Activated CD8-positive, alpha-beta T cell treated with anti-CD3 and anti-CD28 coated beads, Interleukin-2, amount 10 ng/mL, durations not matched to agents 7 days and 5 days (primary cell): ENCODE data around the gene PTPN22. TPM values are rescaled to one million over a fixed set of nuclear protein-coding genes. Genes with fewer than 3 reads are reported as not detected.

Experiments used
- ATAC-seq: fragments of 150-1000 bp; cut with Tn5 transposase; one replicate; pipeline ENCODE4 v1.10.0; 2021; ENCODE audit warnings: moderate library complexity
- CTCF ChIA-PET: fragments of 350-600 bp; sonication (Branson Sonifier 250); formaldehyde crosslinking; loops from one replicate; lab custom pipeline; 2021; ENCODE audit warnings: antibody characterized with exemption; lab: Charles Lee
- POLR2A ChIA-PET: fragments of 350-600 bp; sonication (Branson Sonifier 250); formaldehyde crosslinking; loops from one replicate; lab custom pipeline; 2021; ENCODE audit warnings: antibody characterized with exemption; lab: Charles Lee
- DNase-seq: peaks from one replicate; pipeline ENCODE4 v3.0.0-alpha.2; 2020
- H3K27ac Mint-ChIP-seq: one replicate; pipeline ENCODE4 v1.8.0; 2021; ENCODE audit warnings: mild to moderate bottlenecking, mixed read lengths
- H3K27me3 Mint-ChIP-seq: one replicate; pipeline ENCODE4 v1.8.0; 2021; ENCODE audit warnings: low read depth, mixed read lengths
- H3K36me3 Mint-ChIP-seq: one replicate; pipeline ENCODE4 v1.8.0; 2021; ENCODE audit warnings: low read depth, mixed read lengths
- H3K4me1 Mint-ChIP-seq: one replicate; pipeline ENCODE4 v1.8.0; 2021; ENCODE audit warnings: low read depth, mixed read lengths
- H3K4me3 Mint-ChIP-seq: one replicate; pipeline ENCODE4 v1.8.0; 2021; ENCODE audit warnings: mild to moderate bottlenecking, mixed read lengths
- H3K9me3 Mint-ChIP-seq: one replicate; pipeline ENCODE4 v1.8.0; 2022; ENCODE audit warnings: mixed read lengths; ENCODE audit not compliant: insufficient read depth
- total RNA-seq, 2 experiments: library from RNA; stranded (reverse); gene quantifications; one replicate each; pipeline ENCODE4 v1.2.3, GENCODE V29; 2021

Gene PTPN22
- total RNA-seq: 10 to 100 TPM; 74.8 to 78.9 TPM

DNA sequence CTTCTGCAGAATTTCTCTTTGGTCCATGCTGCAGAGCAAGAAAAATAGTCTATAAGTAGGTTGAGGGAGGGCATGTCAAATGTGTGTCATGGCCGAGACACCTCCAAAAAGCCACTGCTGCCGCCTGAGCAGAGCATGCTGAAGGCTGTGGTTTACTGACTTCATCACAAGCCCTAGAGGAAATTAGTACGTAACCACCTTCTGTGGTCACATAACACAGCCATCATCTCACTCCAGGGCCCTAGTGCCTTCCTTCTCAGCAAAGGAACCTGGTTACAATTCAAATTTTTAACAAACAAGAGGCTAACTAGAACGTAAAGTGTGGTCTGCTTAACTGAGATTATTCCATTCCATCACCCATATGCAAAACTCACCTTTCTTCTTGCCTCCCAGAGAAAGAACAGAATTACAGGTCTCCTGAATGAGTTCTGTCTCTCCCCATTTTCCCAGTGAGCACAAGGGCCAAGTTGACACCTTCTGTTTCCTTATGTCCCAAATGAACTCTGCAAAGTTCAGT is at the start of gene PTPN22:
PTPN22 (minus strand) TSS at position 116 of the 517 bp plus-strand sequence.
- peak within 1 kb of the TSS; percentile 84 for H3K4me3 Mint-ChIP-seq
- ChIA-PET POLR2A (interaction anchor here (0.9 to 1.3 kb wide), 5 partner anchors 13 to 59 kb away, joined by 3 to 10 read pairs (median 7); partner anchors contain the start of genes AP4B1, HIPK1 and RSBN1), CTCF (interaction anchor here (0.9 to 1.2 kb wide), 3 partner anchors 9 to 59 kb away, joined by 4 to 9 read pairs (median 6); partner anchors contain the start of gene AP4B1)
- peak within 1 kb of the TSS; percentile 99 for H3K27ac Mint-ChIP-seq
- ATAC-seq: peak; percentile 87
- peaks cover 33% of the 10 kb centered on the region for H3K36me3 Mint-ChIP-seq
- peaks cover 75% of the 10 kb centered on the region for H3K4me1 Mint-ChIP-seq
- no peaks in the 10 kb centered on the region for H3K27me3 Mint-ChIP-seq
- no peaks in the 10 kb centered on the region for H3K9me3 Mint-ChIP-seq
- peak; percentile 91 for DNase-seq

DNA sequence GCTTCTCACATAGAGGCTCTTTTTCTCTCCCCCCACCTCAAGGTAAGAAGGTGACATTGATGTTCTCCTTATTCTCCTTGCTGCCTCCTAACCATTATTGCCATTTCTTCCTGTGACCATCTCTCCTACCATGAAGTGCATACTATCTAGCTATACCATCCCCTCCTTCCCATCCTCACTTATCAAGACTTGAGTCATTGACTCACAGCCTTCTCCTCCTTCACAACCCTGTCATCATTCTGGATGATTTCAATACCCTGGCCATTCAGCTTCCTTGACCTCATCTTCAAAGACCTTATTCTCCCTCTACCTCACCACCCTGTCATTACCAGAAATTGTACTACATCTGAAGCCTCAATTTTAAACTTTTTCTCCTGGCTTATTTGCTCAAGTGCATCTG is 46.7 kb upstream of the PTPN22 start:
- H3K27ac Mint-ChIP-seq: no peak overlapping the region
- no peak for ATAC-seq
- peaks cover 13% of the 10 kb centered on the region for H3K36me3 Mint-ChIP-seq
- peaks cover 2% of the 10 kb centered on the region for H3K4me1 Mint-ChIP-seq
- POLR2A ChIA-PET: interaction anchor here (3.5 kb wide), 1 partner anchor 11 kb away, joined by 20 read pairs; the partner anchor contains the start of gene HIPK1
- H3K9me3 Mint-ChIP-seq: no peaks in the 10 kb centered on the region
- H3K4me3 Mint-ChIP-seq: no peak overlapping the region
- CTCF ChIA-PET: interaction anchor here (1.0 to 2.0 kb wide), 4 partner anchors 10 to 43 kb away, joined by 3 to 7 read pairs (median 6); partner anchors contain the start of genes DCLRE1B and HIPK1
- no peak for DNase-seq
- H3K27me3 Mint-ChIP-seq: peaks cover 3% of the 10 kb centered on the region

DNA sequence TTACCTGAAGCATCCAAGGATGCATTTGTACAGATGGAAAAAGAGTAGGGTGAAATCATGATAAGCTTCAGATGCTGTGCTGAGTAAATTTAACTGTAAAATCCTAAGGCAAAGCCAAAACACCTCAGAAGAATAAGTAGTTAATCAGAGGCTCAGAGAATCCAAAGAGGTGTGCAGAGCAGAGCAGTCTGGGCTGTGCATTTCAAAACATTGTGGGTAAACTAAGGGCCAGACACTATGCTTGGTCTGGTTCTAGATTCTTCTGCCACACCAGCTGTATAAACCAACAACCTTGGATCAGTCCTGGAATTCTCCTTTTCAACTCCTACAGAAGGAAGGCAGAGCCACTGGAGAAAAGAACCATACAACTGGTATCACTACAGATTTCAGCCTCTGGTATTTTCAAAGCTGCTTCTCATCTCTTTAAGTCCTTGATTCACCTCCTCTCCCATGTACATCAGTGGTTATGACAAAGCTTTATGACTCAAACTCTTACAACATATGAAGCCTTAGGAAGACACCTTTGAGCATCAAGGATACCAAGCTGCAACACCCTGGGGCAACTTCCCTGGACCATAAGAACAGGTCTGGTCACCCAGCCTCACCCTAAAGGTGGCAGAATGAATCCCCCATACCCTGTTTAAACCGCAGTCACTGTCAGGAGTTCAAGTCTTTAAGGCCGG is 46.0 kb upstream of the PTPN22 start:
- Mint-ChIP-seq H3K27me3 (peaks cover 2% of the 10 kb centered on the region), H3K4me1 (peaks cover 2% of the 10 kb centered on the region), H3K4me3 (no peak overlapping the region), H3K27ac (no peak overlapping the region), H3K9me3 (no peaks in the 10 kb centered on the region), H3K36me3 (peaks cover 17% of the 10 kb centered on the region)
- ATAC-seq: peak; percentile 36
- POLR2A ChIA-PET: interaction anchor here (1.0 to 3.5 kb wide), 2 partner anchors 11 to 12 kb away, joined by 4 to 20 read pairs; partner anchors contain the start of gene HIPK1
- CTCF ChIA-PET: interaction anchor here (1.0 to 2.0 kb wide), 4 partner anchors 11 to 42 kb away, joined by 3 to 7 read pairs (median 6); partner anchors contain the start of genes DCLRE1B and HIPK1
- DNase-seq: no peak

- POLR2A ChIA-PET: interaction anchor here (1.0 to 3.5 kb wide), 2 partner anchors 11 to 12 kb away, joined by 4 to 20 read pairs; partner anchors contain the start of gene HIPK1
These were observed 45.5 kb upstream of the PTPN22 start for GRCh38 chr1:113916974-113917373.

GRCh38 chr1:113913887-113914664 is 42.6 kb upstream of the PTPN22 start:
- H3K9me3 Mint-ChIP-seq: no peaks in the 10 kb centered on the region
- ChIA-PET POLR2A (interaction anchor here (1.1 kb wide), 1 partner anchor 15 kb away, joined by 4 read pairs; the partner anchor contains the start of gene HIPK1), CTCF (interaction anchor here (1.5 to 1.6 kb wide), 2 partner anchors 17 to 50 kb away, joined by 4 to 6 read pairs; no protein-coding TSS in a partner anchor)
- no peak overlapping the region for H3K4me3 Mint-ChIP-seq
- peaks cover 10% of the 10 kb centered on the region for H3K4me1 Mint-ChIP-seq
- H3K27ac Mint-ChIP-seq: no peak overlapping the region
- ATAC-seq (no peak), DNase-seq (no peak)
- peaks cover 40% of the 10 kb centered on the region for H3K36me3 Mint-ChIP-seq
- H3K27me3 Mint-ChIP-seq: no peaks in the 10 kb centered on the region

More at GRCh38 chr1:113916974-113917373, 45.5 kb upstream of the PTPN22 start:
- CTCF ChIA-PET: interaction anchor here (2.0 kb wide), 1 partner anchor 13 kb away, joined by 6 read pairs; no protein-coding TSS in a partner anchor
- DNase-seq (no peak), ATAC-seq (no peak)
- H3K9me3 Mint-ChIP-seq: no peaks in the 10 kb centered on the region
- H3K4me1 Mint-ChIP-seq: peaks cover 2% of the 10 kb centered on the region
- no peak overlapping the region for H3K4me3 Mint-ChIP-seq
- H3K27me3 Mint-ChIP-seq: no peaks in the 10 kb centered on the region
- peaks cover 17% of the 10 kb centered on the region for H3K36me3 Mint-ChIP-seq
- H3K27ac Mint-ChIP-seq: no peak overlapping the region

DNA sequence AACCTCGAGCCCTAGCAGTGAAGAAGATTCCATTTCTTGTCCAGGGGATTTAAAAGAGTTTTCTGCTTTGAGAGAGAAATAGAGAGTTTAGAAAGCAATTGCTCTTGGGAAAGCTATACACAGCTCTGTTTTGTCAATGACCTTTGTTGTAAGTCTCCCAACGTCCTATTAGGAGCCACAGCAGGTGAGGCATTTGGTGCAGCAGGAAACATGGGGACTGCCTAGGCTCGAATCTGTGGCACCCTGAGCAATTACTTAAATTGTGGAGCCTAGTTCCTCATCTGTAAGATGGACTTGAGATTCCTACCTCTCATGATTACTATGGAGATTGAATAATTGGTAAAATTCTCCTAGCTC is 41.8 kb upstream of the PTPN22 start:
- Mint-ChIP-seq H3K9me3 (no peaks in the 10 kb centered on the region), H3K4me1 (peaks cover 12% of the 10 kb centered on the region), H3K36me3 (peaks cover 43% of the 10 kb centered on the region), H3K4me3 (no peak overlapping the region), H3K27me3 (no peaks in the 10 kb centered on the region), H3K27ac (no peak overlapping the region)
- DNase-seq: no peak
- ChIA-PET CTCF (interaction anchor here (0.7 to 1.6 kb wide), 4 partner anchors 11 to 50 kb away, joined by 3 to 6 read pairs (median 4); partner anchors contain the start of gene HIPK1), POLR2A (interaction anchor here (1.1 kb wide), 1 partner anchor 16 kb away, joined by 4 read pairs; the partner anchor contains the start of gene HIPK1)
- ATAC-seq: no peak

DNA sequence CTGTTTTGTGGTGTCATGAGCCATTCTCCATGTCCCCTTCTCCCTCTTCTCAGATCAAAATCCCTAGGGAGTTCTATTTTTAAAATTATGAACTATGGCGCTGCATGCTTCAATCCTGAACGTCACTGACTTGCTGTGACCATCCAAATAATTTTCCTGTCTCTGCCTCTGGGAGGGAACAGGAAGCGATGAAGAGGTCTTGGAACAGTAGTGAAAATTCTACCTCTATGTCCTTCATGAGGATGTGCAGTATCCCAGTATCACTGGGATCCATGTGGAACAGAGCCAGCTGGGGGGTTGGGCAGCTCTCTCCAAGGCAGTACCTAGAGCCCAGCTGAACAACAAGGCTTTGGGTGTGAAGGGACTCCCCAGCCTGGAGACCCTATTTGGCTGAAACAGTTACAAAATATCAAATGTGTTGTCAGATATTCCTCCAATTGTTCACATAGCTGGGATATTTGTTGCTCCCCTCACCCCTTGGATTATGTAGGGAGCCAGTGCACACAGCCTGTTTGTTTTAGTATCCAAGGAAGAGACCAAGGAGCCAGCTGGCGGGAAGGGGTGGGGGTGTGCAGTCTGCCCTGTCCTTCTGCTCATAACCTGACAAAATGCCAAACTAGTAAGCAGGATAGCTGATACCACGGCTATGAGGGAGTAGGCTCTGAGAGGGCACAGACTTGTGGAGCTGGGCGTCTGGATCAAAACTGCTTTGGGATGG is 41.2 kb upstream of the PTPN22 start:
- no peak for DNase-seq
- CTCF ChIA-PET: interaction anchor here (0.7 to 1.6 kb wide), 4 partner anchors 11 to 51 kb away, joined by 3 to 6 read pairs (median 4); partner anchors contain the start of gene HIPK1

DNA sequence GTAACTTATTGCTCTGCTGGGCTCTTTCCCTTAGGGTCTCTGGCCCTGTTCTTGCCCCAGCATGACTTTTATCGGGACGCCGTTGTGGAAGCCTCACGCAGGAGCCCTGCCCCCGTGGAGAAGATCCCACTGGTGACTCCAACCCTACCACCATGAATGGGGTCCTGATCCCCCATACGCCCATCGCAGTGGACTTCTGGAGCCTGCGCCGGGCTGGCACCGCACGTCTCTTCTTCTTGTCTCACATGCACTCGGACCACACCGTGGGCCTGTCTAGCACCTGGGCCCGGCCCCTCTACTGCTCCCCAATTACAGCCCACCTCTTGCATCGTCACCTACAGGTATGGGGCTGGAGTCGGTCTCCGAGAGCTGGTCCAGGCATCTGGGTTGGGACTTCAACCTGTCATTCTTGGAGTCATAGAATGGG is 33.9 kb upstream of the PTPN22 start:
- H3K4me1 Mint-ChIP-seq: peaks cover 62% of the 10 kb centered on the region
- POLR2A ChIA-PET: interaction anchor here (0.6 to 5.5 kb wide), 6 partner anchors 12 to 37 kb away, joined by 4 to 110 read pairs (median 22); partner anchors contain the start of gene HIPK1
- peaks cover 56% of the 10 kb centered on the region for H3K36me3 Mint-ChIP-seq
- CTCF ChIA-PET: interaction anchor here (0.9 to 7.5 kb wide), 8 partner anchors 13 to 72 kb away, joined by 3 to 79 read pairs (median 14); partner anchors contain the start of gene HIPK1
- ATAC-seq (peak; percentile 3), DNase-seq (no peak)
- peak overlapping the region; percentile 96 for H3K27ac Mint-ChIP-seq
- H3K27me3 Mint-ChIP-seq: no peaks in the 10 kb centered on the region
- H3K4me3 Mint-ChIP-seq: peak overlapping the region; percentile 97
- no peaks in the 10 kb centered on the region for H3K9me3 Mint-ChIP-seq

More for the DNA sequence above, 41.2 kb upstream of the PTPN22 start:
- H3K4me1 Mint-ChIP-seq: peaks cover 16% of the 10 kb centered on the region
- POLR2A ChIA-PET: interaction anchor here (1.1 kb wide), 1 partner anchor 16 kb away, joined by 4 read pairs; the partner anchor contains the start of gene HIPK1
- H3K9me3 Mint-ChIP-seq: no peaks in the 10 kb centered on the region
- no peaks in the 10 kb centered on the region for H3K27me3 Mint-ChIP-seq
- no peak for ATAC-seq
- no peak overlapping the region for H3K27ac Mint-ChIP-seq
- peaks cover 47% of the 10 kb centered on the region for H3K36me3 Mint-ChIP-seq
- H3K4me3 Mint-ChIP-seq: no peak overlapping the region

DNA sequence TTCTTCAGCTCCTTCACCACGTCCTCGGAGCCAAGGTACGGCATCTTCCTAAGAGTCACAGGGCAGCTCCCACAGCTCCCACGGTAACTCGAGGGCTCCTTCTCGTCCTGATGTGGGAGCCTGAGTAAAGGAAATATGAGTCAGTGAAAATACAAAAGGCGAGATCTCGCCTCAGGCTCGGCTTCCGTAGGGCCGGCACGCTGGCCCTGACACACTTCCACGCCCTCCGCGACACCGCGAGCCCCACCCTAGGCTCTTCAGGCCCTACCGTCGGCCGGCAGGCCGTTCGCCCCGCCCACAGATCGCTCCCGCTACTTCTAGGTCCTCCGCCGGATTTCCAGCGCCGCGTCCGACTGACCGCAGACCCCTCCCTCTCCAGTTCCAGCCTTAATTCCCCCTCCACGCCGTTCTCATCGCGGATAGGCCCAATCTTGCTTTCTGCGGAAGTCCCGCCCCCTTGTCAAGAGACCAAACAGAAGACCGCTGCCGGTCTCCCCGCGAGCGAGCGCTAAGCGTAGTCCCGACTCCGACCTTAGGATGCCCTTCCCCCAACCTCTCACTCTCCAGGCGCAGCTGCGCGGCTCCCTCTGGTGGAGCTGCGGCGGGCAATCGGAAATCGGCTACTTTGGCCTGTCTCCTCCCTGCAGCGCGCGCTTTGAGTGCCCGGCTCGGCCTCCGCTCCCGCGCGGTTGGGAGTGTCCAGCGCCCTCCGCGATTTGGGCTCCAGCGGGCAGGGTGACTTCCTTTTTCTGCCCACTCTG is 33.3 kb upstream of the PTPN22 start, which contains the start of the genes AP4B1 and DCLRE1B:
AP4B1 (minus strand) TSS at position 126 of the 761 bp plus-strand sequence; CDS start at position 44, 82 bp downstream.
DCLRE1B (plus strand) TSS at position 653 of the 761 bp plus-strand sequence. CDS start 261 bp downstream, outside the sequence.
- DNase-seq: peak; percentile 100
- Mint-ChIP-seq H3K4me1 (peaks cover 64% of the 10 kb centered on the region), H3K27ac (peak within 1 kb of the TSS; percentile 96), H3K36me3 (peaks cover 57% of the 10 kb centered on the region), H3K27me3 (no peaks in the 10 kb centered on the region), H3K9me3 (no peaks in the 10 kb centered on the region), H3K4me3 (peak within 1 kb of the TSS; percentile 97)
- CTCF ChIA-PET: interaction anchor here (1.0 to 7.5 kb wide), 21 partner anchors 9 to 378 kb away, joined by 3 to 79 read pairs (median 7); partner anchors contain the start of genes HIPK1 and OLFML3
- ATAC-seq: peak; percentile 91
- POLR2A ChIA-PET: interaction anchor here (0.6 to 5.5 kb wide), 17 partner anchors 12 to 94 kb away, joined by 3 to 110 read pairs (median 5); partner anchors contain the start of genes HIPK1 and RSBN1
